Hepatocyte (in vitro differentiated cells): ENCODE measurements around the gene ARHGAP22. TPM values are rescaled to one million over a fixed set of nuclear protein-coding genes. Genes with fewer than 3 reads are reported as not detected.
A peak's percentile ranks its signal among the peaks of the same experiment; 100 is the strongest.

Source experiments
- DNase-seq: peaks from one replicate; pipeline ENCODE4 v3.0.0-alpha.2; 2016; ENCODE audit warnings: low spot score
- H2AFZ ChIP-seq: fragments of 200-600 bp; sonication (generic); 2 replicates; pipeline ENCODE4 v1.6.0; 2016; ENCODE audit warnings: antibody characterized with exemption, mild to moderate bottlenecking
- H3K27ac ChIP-seq: fragments of 200-600 bp; sonication (generic); 2 replicates; pipeline ENCODE4 v1.5.1; 2016; ENCODE audit warnings: mild to moderate bottlenecking
- H3K27me3 ChIP-seq: fragments of 200-600 bp; sonication (generic); 2 replicates; pipeline ENCODE4 v1.6.1; 2016
- H3K36me3 ChIP-seq: fragments of 200-600 bp; sonication (generic); replicated peaks from 2 replicates; pipeline ENCODE4 v1.5.1; 2016; ENCODE audit warnings: low read depth; ENCODE audit not compliant: insufficient read depth
- H3K4me1 ChIP-seq: fragments of 200-600 bp; sonication (generic); 2 replicates; pipeline ENCODE4 v1.5.1; 2016; ENCODE audit warnings: mild to moderate bottlenecking, moderate library complexity; ENCODE audit not compliant: insufficient read depth
- H3K4me2 ChIP-seq: fragments of 200-600 bp; sonication (generic); 2 replicates; pipeline ENCODE4 v1.6.0; 2016
- H3K4me3 ChIP-seq: fragments of 200-600 bp; sonication (generic); 2 replicates; pipeline ENCODE4 v1.5.1; 2016; ENCODE audit warnings: mild to moderate bottlenecking
- H3K79me2 ChIP-seq: fragments of 200-600 bp; sonication (generic); 2 replicates; pipeline ENCODE4 v1.6.0; 2017; ENCODE audit warnings: mild to moderate bottlenecking
- H3K9me2 ChIP-seq: fragments of 200-600 bp; sonication (generic); replicated peaks from 2 replicates; pipeline ENCODE4 v1.6.0; 2017; ENCODE audit warnings: mild to moderate bottlenecking; ENCODE audit not compliant: insufficient read depth
- H3K9me3 ChIP-seq: fragments of 200-600 bp; sonication (generic); 2 replicates; pipeline ENCODE4 v1.5.1; 2016; ENCODE audit warnings: low read depth, mild to moderate bottlenecking
- H4K20me1 ChIP-seq: fragments of 200-600 bp; sonication (generic); 2 replicates; pipeline ENCODE4 v1.6.0; 2016; ENCODE audit warnings: mild to moderate bottlenecking; ENCODE audit not compliant: insufficient read depth, poor library complexity, severe bottlenecking
- EZH2 ChIP-seq: fragments of 200-600 bp; sonication (generic); IDR thresholded peaks from 2 replicates; pipeline ENCODE4 v1.6.1; 2016; ENCODE audit warnings: antibody characterized with exemption, mild to moderate bottlenecking, borderline replicate concordance
- EZH2phosphoT487 ChIP-seq: fragments of 200-600 bp; sonication (generic); IDR thresholded peaks from one replicate; pipeline ENCODE4 v1.6.1; 2018; ENCODE audit warnings: antibody characterized with exemption, mild to moderate bottlenecking, low read depth, moderate library complexity; ENCODE audit not compliant: unreplicated experiment, severe bottlenecking
- WGBS: methylation state at CpG from one replicate; pipeline ENCODE4 v1.1.6; 2016; ENCODE audit warnings: low lambda C conversion rate; ENCODE audit errors: missing lambda C conversion rate; 5-methylcytosine and 5-hydroxymethylcytosine counted together
- polyA plus RNA-seq: library from polyadenylated mRNA; unstranded; fragments of >200 nt; fragmentation: Nextera tagmentation; extraction: Ambion mirVana; gene quantifications from 2 replicates; pipeline ENCODE4 v1.2.1, GENCODE V29; 2016
- total RNA-seq: library from RNA; depleted of rRNA; stranded (reverse); fragments of >200 nt; gene quantifications from 2 replicates; pipeline ENCODE4 v1.2.3, GENCODE V29; 2014
- TF ChIP-seq, protein P1 (sequence below): fragments of 200-600 bp; sonication (generic); IDR thresholded peaks from 2 replicates; pipeline ENCODE4 v1.5.1; 2016; ENCODE audit warnings: antibody characterized with exemption, mild to moderate bottlenecking; ENCODE audit not compliant: poor library complexity

The ARHGAP22 gene
- total and polyA plus RNA-seq, 2 experiments from 2014 or later = 1.7 to 1.8 TPM

DNA sequence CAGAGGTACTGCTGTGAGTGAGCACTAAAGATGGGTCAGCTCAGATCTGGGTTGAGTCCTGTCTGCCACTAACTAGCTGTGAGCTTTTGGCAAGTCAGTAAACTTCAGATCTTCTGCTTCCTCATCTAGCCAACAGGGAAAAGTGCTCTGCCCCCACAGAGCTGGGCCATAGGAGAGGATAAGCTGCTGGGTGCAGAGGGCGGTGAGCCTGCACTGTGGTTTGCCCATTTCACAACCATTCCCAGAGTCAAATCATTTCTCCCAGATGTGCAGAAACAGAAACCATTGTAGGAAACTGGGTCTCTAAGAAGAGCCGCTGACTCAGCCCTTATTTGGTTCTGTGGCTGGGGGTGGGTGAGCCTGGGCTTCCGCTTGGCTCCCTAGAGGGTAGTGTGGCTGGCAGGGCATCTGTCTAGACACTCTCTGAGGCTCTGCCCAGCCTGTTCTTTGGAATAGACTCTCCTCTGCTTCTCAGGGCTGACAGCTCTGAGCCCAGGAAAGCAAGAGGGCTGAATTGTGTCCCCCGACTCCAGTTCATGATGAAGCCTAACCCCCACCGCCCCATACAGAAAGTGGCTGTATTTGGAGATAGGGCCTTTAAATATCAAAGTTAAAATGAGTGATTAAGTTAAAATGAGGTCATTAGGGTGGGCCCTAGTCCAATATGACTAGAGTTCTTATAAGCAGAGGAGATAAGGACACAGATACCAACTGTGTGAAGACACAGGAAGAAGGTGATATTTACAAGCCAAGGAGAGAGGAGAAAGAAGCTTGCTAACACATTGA is 29.5 kb upstream of the ARHGAP22 start:
- Histone ChIP-seq H3K4me2 (no peak overlapping the region), H3K4me3 (no peak overlapping the region), H3K27me3 (no peaks in the 10 kb centered on the region), H4K20me1 (no peaks in the 10 kb centered on the region), H3K9me2 (no peaks in the 10 kb centered on the region), H2AFZ (no peak overlapping the region), H3K79me2 (no peaks in the 10 kb centered on the region), H3K36me3 (no peaks in the 10 kb centered on the region), H3K4me1 (no peaks in the 10 kb centered on the region), H3K27ac (peak overlapping the region; percentile 43), H3K9me3 (no peaks in the 10 kb centered on the region)
- 84% methylated on average over 5 of the region's 5 CpGs for WGBS
- DNase-seq = no peak
- TF ChIP-seq, protein P1, sequence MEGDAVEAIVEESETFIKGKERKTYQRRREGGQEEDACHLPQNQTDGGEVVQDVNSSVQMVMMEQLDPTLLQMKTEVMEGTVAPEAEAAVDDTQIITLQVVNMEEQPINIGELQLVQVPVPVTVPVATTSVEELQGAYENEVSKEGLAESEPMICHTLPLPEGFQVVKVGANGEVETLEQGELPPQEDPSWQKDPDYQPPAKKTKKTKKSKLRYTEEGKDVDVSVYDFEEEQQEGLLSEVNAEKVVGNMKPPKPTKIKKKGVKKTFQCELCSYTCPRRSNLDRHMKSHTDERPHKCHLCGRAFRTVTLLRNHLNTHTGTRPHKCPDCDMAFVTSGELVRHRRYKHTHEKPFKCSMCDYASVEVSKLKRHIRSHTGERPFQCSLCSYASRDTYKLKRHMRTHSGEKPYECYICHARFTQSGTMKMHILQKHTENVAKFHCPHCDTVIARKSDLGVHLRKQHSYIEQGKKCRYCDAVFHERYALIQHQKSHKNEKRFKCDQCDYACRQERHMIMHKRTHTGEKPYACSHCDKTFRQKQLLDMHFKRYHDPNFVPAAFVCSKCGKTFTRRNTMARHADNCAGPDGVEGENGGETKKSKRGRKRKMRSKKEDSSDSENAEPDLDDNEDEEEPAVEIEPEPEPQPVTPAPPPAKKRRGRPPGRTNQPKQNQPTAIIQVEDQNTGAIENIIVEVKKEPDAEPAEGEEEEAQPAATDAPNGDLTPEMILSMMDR = no peak
- TF ChIP-seq EZH2 = no peak
- TF ChIP-seq EZH2phosphoT487 = no peak

DNA sequence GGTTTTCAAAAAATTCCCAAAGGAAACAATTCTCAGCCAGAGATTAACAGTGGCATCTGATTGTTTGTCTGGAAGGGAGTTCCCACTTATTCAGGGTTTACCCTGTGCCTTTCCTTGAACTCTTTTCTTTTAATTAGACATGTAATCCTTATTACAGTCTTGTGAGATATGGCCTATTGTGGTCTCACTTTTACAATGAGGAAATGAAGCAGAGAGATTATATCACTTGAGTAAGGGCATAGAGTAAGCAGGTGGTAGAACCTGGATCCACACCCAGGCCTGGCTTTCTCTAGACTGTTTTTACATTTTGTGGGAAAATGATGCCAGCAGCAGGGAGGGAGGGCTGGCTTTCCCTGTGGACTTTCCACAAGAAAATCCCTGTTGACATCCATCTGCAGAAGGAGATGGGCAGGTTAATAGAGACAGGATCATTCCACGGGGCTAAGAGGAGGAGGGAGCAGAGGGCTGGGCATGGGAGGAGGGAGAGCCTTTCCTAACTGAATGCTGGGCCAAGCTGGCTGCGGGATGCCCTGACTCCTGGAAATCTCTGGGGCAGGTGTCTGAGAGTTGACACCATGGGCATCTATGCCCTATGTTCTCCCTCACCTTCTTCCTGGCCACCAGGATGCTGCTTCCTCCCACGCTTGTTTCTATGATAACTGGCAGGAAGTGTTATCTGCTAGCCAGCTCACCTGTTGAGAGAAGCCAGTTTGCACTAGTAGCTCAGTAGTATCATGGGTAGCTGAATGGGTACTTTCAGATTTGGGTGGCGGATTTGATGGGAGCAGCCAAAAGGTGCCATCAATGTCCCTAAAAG is 28.7 kb upstream of the ARHGAP22 start:
- Histone ChIP-seq H3K9me2 (no peaks in the 10 kb centered on the region), H3K9me3 (no peaks in the 10 kb centered on the region), H3K4me1 (no peaks in the 10 kb centered on the region), H3K27me3 (no peaks in the 10 kb centered on the region), H2AFZ (no peak overlapping the region), H3K36me3 (no peaks in the 10 kb centered on the region), H3K27ac (no peak overlapping the region), H3K79me2 (no peaks in the 10 kb centered on the region), H3K4me3 (no peak overlapping the region), H3K4me2 (no peak overlapping the region), H4K20me1 (no peaks in the 10 kb centered on the region)
- no peak for TF ChIP-seq EZH2
- TF ChIP-seq, protein P1 = no peak
- TF ChIP-seq EZH2phosphoT487 = no peak
- WGBS = 86% methylated on average over 4 of the region's 4 CpGs
- DNase-seq = no peak

DNA sequence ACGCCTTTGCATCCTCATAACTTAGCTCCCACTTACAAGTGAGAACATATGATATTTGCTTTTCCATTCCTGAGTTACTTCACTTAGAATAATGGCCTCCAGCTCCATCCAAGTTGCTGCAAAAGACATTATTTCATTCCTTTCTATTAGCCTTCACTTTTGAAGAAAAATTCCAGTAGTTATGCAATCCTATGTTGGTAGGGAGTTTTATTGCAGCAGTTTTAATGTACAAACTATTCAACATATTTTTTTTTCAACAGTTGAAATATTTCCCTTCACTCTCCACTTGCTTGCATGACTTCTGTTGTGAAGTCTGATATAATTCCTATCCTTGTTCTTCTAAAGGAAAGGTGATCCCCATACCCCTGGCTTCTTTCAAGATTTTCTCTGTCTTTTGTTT is 27.3 kb upstream of the ARHGAP22 start:
- Histone ChIP-seq H3K9me3 (no peaks in the 10 kb centered on the region), H2AFZ (no peak overlapping the region), H3K27me3 (no peaks in the 10 kb centered on the region), H3K27ac (no peak overlapping the region), H3K4me3 (no peak overlapping the region), H3K9me2 (no peaks in the 10 kb centered on the region), H3K4me2 (no peak overlapping the region), H3K79me2 (no peaks in the 10 kb centered on the region), H3K36me3 (no peaks in the 10 kb centered on the region), H3K4me1 (no peaks in the 10 kb centered on the region), H4K20me1 (no peaks in the 10 kb centered on the region)
- TF ChIP-seq EZH2phosphoT487 (no peak), EZH2 (no peak)
- TF ChIP-seq, protein P1 = no peak
- WGBS = 79% methylated on average over 1 of the region's 1 CpG
- no peak for DNase-seq
